Epithelial cell of proximal tubule (primary cell): Measurements from ENCODE around the gene SMPD3. TPM values are rescaled to one million over a fixed set of nuclear protein-coding genes. Genes with fewer than 3 reads are reported as not detected.

ENCODE experiments used
- DNase-seq: peaks from one replicate; pipeline ENCODE4 v3.0.0-alpha.2; 2011; ENCODE audit warnings: low read depth
- H3K4me3 ChIP-seq: 2 replicates; pipeline ENCODE4 v1.5.1; 2011; ENCODE audit warnings: low read depth, mild to moderate bottlenecking, low read length
- CTCF ChIP-seq: conservative IDR thresholded peaks from 2 replicates; pipeline ENCODE4 v1.5.1; 2012; ENCODE audit warnings: low read depth, mild to moderate bottlenecking, low read length
- total RNA-seq: library from RNA; depleted of rRNA; stranded (reverse); fragments of >200 nt; gene quantifications from 2 replicates; pipeline ENCODE4 v1.2.3, GENCODE V29; 2015

The SMPD3 gene
- total RNA-seq, 1 donor from 2014 or later = not detected

- no peak for DNase-seq
These were observed 41.7 kb downstream of the SMPD3 start for GRCh38 chr16:68406458-68407152.

GRCh38 chr16:68404736-68405345 is 43.5 kb downstream of the SMPD3 start:
- no peak for TF ChIP-seq CTCF
- DNase-seq = no peak
- H3K4me3 ChIP-seq = no peak overlapping the region

More at GRCh38 chr16:68406458-68407152, 41.7 kb downstream of the SMPD3 start:
- no peak for TF ChIP-seq CTCF
- H3K4me3 ChIP-seq = no peak overlapping the region

GRCh38 chr16:68403704-68404103 is 44.6 kb downstream of the SMPD3 start:
- no peak for TF ChIP-seq CTCF
- no peak overlapping the region for H3K4me3 ChIP-seq
- DNase-seq = no peak

- TF ChIP-seq CTCF = no peak
- no peak overlapping the region for H3K4me3 ChIP-seq
- DNase-seq = no peak
These were observed 45.1 kb downstream of the SMPD3 start for GRCh38 chr16:68403177-68403576.

- H3K4me3 ChIP-seq = no peak overlapping the region
- TF ChIP-seq CTCF = no peak
- no peak for DNase-seq
These were observed 45.6 kb downstream of the SMPD3 start for GRCh38 chr16:68402748-68403040.

- no peak overlapping the region for H3K4me3 ChIP-seq
- DNase-seq = no peak
- TF ChIP-seq CTCF = no peak
These were observed 46.2 kb downstream of the SMPD3 start for GRCh38 chr16:68401871-68402747.
